ENCODE measurements around the gene PRAMEF13.
"Not testable (repeated sequence)": the region's sequence is repeated elsewhere in the genome, so short reads cannot be mapped to it uniquely, and the experiment has no call there.

Gene PRAMEF13

GRCh38 chr1:13201309-13201708, at the start of gene PRAMEF13:
Gene PRAMEF13, minus strand, starts transcription at chr1:13201409. Its CDS starts 1,820 bp downstream, at chr1:13199589.
- not testable (repeated sequence) for DNase-seq (ENCODE audit: low read depth in 2 of 2)

DNA sequence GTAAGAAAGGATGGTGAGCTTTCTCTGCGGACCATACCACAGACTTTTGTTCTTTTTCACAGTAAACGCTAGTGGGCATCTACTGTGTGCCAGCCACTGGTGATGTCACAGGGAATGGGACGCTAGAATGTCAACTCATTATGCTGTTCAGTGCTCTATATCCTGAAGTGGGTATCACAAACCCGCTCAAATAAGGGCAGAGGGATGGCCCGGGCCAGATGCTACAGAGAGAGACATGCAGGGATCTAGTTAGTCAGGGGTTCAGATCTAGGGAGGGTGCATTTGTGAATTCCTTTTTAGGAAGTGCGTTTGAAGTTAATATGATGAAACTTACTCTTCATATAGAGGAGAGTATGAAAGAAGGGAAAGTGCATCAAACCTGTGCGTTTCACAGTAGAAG, 45.9 kb upstream of the PRAMEF13 start:
- DNase-seq (ENCODE audit: low read depth in 2 of 2): not testable (repeated sequence)

- not testable (repeated sequence) for DNase-seq (ENCODE audit: low read depth in 2 of 2)
These were observed 45.3 kb upstream of the PRAMEF13 start for GRCh38 chr1:13246554-13246871.

GRCh38 chr1:13245841-13246553, 44.8 kb upstream of the PRAMEF13 start:
- DNase-seq (ENCODE audit: low read depth in 2 of 2): not testable (repeated sequence)

DNA sequence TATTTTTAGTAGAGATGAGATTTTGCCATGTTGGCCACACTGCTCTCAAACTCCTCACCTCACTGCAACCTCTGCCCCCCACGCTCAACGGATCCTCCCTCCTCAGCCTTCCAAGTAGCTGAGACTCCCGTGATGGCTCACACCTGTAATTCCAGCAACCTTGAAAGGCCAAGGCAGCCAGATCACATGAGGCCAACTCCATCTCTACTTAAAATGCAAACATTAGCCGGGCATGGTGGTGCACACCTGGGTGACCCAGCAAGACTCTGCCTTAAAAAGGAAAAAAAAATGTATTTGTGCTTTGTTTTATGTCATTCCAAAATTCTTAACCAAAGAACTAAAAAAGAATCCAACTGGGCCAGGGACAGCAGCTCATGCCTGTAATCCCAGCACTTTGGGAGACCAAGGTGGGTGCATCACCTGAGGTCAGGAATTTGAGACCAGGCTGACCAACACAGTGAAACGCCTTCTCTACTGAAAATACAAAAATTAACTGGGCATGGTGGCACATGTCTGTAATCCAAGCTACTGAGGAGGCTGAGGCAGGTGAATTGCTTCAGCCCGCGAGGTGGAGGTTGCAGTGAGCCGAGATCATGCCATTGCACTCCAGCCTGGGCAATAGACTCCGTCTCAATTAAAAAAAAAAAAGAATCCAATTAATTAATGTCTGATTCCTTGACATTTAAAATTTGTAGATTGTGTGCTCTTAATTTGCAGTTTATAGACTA, 42.5 kb upstream of the PRAMEF13 start:
- not testable (repeated sequence) for DNase-seq (ENCODE audit: low read depth in 2 of 2)

DNA sequence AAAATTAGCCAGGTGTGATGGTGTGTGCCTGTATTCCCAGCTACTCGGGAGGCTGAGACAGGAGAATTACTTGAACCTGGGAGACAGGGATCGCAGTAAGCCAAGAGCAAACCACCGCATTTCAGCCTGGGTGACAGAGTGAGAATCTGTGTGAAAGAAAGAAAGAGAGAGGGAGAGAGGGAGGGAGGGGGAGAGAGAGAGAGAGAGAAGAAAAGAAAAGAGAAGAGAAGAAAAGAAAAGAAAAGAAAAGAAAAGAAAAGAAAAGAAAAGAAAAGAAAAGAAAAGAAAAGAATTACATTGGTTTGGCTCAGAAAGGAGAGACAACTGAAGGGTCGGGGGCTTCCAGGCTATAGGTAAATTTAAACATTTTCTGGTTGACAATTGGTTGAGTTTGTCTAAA, 38.4 kb upstream of the PRAMEF13 start:
- DNase-seq (ENCODE audit: low read depth in 2 of 2): not testable (repeated sequence)

GRCh38 chr1:13237572-13237971, 36.4 kb upstream of the PRAMEF13 start:
- DNase-seq (ENCODE audit: low read depth in 2 of 2): not testable (repeated sequence)

- DNase-seq (ENCODE audit: low read depth in 2 of 2): not testable (repeated sequence)
These were observed 32.8 kb upstream of the PRAMEF13 start for GRCh38 chr1:13234057-13234456.

GRCh38 chr1:13232056-13232455, 30.8 kb upstream of the PRAMEF13 start:
- DNase-seq (ENCODE audit: low read depth in 2 of 2): not testable (repeated sequence)

DNA sequence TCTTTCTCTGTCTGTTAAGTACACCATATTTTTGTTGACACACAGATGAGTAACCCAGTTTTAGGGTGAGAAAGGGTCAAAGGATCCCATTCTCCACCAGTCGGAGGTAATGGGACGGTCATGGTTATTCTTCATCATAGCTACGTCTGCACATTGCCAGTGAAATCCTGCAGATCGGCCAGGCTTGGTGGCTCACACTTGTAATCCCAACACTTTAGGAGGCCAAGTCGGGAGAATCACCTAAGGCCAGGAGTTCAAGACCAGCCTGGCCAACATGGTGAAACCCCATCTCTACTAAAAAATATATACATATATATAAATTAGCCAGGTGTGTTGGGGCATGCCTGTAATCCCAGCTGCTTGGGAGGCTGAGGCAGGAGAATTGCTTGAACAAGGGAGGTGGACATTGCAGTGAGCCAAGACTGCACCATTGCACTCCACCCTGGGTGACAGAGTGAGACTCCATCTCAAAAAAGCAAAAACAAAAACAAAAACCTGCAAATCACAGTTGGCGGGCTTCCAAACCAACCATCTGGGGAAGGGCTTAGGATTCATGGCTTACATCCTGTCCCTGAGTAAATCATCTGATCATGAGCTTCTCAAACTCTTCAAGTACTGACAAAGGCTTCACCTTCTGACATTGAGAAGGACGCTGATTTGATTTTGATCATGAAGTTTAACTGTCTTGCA, 30.0 kb upstream of the PRAMEF13 start:
- not testable (repeated sequence) for DNase-seq (ENCODE audit: low read depth in 2 of 2)

GRCh38 chr1:13230601-13231000, 29.4 kb upstream of the PRAMEF13 start:
- DNase-seq (ENCODE audit: low read depth in 2 of 2): not testable (repeated sequence)

DNA sequence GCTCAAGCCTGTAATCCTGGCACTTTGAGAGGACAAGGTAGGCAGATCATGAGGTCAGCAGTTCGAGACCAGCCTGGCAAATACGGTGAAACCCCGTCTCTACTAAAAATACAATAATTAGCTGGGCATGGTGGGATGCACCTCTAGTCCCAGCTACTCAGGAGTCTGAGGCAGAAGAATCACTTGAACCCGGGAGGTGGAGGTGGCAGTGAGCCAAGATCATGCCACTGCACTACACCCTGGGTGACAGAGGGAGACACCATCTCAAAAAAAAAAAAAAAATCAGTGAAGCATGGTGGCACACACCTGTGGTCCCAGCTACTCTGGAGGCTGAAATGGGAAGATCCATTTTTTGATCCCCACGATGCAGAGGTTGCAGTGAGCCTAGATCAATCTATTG, 28.9 kb upstream of the PRAMEF13 start:
- DNase-seq (ENCODE audit: low read depth in 2 of 2): not testable (repeated sequence)

- no peak for DNase-seq (ENCODE audit: low read depth in 2 of 2)
These were observed 27.2 kb upstream of the PRAMEF13 start for GRCh38 chr1:13228343-13228781.

- DNase-seq (ENCODE audit: low read depth in 2 of 2): not testable (repeated sequence)
These were observed 26.3 kb upstream of the PRAMEF13 start for GRCh38 chr1:13227271-13228055.

DNA sequence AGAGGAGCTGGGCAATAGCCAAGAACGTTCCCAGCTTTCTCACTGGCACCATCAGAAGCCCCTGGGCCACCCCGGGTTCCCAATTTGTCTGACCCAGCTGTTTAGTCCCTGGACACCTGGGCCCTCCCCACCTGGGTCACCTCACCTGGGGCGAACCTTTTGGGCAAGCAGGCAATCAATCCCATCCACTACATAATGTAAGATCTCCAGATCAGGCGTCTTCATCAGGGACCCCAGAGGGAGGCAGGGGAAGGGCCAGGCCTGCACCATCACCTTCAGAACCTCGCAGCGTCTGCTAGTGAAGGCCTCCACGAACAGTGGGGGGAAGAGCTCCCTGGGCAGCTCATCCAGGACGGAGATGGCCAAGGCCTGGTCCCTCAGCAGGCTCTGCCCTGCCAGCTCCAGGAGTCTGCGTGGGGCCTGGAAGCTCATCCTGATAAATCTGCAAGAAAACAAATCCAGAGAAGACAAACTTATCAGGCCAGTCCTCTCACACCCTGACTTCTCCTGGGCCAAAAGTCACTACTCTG, 24.5 kb upstream of the PRAMEF13 start, which contains the start of gene PRAMEF18:
Gene PRAMEF18, minus strand, starts transcription at position 480 of the 530 bp plus-strand sequence. Its CDS starts 48 bp downstream, at position 432.
- not testable (repeated sequence) for DNase-seq (ENCODE audit: low read depth in 2 of 2)

DNA sequence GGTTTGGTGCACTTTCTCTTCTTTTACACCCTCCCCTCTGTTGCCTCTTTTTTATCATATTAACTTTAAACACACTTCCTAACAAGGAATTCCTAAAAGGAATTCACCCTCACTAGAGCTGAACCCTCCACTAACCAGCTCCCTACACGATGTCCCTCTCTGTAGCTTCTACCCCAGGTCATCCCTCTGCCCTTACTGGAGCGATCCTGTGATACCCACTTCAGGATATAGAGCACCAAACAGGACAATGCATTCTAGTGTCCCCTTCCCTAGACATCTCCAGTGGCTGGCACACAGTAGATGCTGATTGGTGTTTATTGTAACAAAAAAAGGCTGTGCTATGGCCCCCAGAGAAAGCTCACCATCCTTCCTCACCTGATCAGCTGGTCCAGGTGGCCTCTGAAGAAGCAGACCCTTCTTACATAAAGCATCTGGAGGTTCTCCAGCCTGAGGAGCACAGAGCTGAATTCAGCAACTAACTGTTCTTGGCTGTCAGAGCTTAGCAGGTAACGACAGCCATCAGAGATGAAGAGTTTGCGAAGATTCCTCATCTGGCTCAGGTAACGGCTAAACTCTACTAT, 23.4 kb upstream of the PRAMEF13 start:
- no peak for DNase-seq (ENCODE audit: low read depth in 2 of 2)

DNA sequence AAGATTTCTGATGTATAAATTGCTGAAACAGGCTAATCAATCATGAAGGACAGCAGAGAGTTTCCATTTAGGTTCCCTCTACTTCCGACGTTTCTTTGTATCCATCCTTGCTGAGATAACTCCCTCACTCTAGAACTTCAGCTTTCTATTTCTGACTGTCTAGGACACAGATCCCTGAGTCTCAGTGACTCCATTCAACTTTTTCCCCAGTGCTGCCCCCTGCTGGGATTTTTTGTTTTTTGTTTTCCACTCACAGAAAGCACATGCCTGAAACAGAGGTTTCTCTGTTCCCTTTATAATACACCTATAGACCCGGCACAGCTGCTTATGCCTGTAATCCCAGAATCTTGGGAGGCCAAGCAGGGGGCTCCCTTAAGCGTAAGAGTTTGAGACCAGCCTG, 21.6 kb upstream of the PRAMEF13 start:
- not testable (repeated sequence) for DNase-seq (ENCODE audit: low read depth in 2 of 2)

GRCh38 chr1:13219203-13219602, 18.0 kb upstream of the PRAMEF13 start:
- DNase-seq (ENCODE audit: low read depth in 2 of 2): not testable (repeated sequence)

DNA sequence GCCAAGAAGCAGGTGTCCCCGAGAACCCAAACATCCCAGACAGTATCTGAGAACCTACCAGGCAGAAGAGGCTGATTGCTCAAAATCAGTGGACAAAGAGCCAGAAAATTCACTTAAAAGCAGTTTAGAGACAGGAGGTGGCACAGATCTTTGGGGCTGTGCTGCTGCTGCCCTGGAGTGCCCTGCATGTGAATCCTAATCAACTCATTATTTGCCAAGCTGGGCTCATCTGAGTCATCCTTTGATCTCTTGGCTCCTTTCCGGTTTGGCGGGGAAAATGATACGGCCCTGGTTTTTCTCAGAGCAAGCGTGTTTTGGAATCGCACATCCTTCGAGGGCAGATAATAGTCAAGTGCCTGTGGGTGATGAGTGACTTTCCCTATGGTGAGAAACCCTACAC, 15.4 kb upstream of the PRAMEF13 start:
- not testable (repeated sequence) for DNase-seq (ENCODE audit: low read depth in 2 of 2)

DNA sequence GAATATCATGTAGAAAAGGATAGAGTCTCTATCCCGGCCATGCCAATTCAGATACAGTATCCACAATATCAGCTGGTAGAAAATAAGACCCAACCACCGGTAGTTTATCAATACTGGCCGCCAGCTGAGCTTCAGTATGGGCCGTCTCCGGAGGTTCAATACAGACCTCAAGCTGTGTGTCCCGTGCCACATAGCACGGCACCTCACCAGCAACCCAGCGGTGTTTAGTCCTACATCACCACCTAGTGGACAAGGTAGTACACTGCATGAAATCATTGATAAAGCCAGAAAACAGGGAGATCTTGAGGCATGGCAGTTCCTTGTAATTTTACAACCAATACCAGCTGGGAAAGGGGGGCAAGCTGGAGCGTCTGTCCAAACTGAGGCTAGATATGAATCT, 7.5 kb upstream of the PRAMEF13 start:
- DNase-seq (ENCODE audit: low read depth in 2 of 2): not testable (repeated sequence)

GRCh38 chr1:13171548-13171947, 29.7 kb downstream of the PRAMEF13 start, which contains the start of gene PRAMEF9:
Gene PRAMEF9, plus strand, starts transcription at chr1:13171848. Its CDS starts 3,433 bp downstream, at chr1:13175281.
- DNase-seq (ENCODE audit: low read depth in 2 of 2): not testable (repeated sequence)
